ENCODE measurements around the gene HTR6.

DNA sequence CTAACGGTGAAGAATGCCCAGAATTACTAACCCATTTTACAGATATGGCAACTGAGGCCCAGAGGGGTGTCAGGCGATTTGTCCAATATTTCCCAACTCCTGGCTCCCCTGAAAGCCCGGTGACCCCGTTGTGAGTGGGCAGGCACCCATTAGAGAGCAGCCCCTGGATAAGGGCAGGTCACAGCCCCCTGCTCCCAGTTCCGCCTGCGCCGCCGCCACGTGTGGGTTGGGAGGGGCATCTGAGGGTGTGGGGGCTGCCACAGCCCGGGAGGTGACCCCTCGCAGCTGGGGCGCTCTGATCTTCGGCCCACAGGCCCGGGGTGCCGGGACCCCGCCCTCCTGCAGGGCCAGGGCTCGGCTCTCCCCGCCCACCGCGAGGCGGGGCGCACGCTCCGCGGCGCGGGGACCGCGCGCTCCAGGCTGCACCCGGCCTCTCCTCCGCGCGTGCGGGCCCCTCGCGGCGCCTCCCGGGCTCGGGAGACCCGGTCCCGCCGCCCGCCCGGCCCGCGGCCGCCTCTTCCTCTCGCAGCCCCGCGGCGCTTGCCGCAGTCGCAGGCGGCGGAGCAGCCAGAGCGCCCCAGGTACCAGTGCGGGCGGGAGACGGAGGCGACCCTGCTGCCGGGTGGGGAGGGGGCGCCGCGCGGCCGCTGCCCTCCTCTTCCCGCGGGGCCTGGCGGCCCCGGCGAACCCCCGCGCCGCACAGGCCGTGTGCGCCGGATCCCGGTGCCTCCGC, at the start of gene HTR6:
- TF ChIP-seq TAF1 (IDR thresholded peaks at IDR 0.05; ENCODE audit: low read depth) (no peak), CEBPB (IDR thresholded peaks at IDR 0.05) (no peak), FOXM1 (IDR thresholded peaks at IDR 0.05; ENCODE audit: borderline replicate concordance, low read depth) (no peak), NFIC (IDR thresholded peaks at IDR 0.05) (no peak), RAD21 (IDR thresholded peaks at IDR 0.05; ENCODE audit: low read depth) (no peak), EP300 (IDR thresholded peaks at IDR 0.05; ENCODE audit: borderline replicate concordance) (no peak), EGR1 (IDR thresholded peaks at IDR 0.05) (no peak)
- TF ChIP-seq, protein P1, sequence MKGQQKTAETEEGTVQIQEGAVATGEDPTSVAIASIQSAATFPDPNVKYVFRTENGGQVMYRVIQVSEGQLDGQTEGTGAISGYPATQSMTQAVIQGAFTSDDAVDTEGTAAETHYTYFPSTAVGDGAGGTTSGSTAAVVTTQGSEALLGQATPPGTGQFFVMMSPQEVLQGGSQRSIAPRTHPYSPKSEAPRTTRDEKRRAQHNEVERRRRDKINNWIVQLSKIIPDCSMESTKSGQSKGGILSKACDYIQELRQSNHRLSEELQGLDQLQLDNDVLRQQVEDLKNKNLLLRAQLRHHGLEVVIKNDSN (IDR thresholded peaks at IDR 0.05): no peak
- TF ChIP-seq, protein P2, sequence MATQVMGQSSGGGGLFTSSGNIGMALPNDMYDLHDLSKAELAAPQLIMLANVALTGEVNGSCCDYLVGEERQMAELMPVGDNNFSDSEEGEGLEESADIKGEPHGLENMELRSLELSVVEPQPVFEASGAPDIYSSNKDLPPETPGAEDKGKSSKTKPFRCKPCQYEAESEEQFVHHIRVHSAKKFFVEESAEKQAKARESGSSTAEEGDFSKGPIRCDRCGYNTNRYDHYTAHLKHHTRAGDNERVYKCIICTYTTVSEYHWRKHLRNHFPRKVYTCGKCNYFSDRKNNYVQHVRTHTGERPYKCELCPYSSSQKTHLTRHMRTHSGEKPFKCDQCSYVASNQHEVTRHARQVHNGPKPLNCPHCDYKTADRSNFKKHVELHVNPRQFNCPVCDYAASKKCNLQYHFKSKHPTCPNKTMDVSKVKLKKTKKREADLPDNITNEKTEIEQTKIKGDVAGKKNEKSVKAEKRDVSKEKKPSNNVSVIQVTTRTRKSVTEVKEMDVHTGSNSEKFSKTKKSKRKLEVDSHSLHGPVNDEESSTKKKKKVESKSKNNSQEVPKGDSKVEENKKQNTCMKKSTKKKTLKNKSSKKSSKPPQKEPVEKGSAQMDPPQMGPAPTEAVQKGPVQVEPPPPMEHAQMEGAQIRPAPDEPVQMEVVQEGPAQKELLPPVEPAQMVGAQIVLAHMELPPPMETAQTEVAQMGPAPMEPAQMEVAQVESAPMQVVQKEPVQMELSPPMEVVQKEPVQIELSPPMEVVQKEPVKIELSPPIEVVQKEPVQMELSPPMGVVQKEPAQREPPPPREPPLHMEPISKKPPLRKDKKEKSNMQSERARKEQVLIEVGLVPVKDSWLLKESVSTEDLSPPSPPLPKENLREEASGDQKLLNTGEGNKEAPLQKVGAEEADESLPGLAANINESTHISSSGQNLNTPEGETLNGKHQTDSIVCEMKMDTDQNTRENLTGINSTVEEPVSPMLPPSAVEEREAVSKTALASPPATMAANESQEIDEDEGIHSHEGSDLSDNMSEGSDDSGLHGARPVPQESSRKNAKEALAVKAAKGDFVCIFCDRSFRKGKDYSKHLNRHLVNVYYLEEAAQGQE (IDR thresholded peaks at IDR 0.05; ENCODE audit: low read depth): no peak
- TF ChIP-seq, protein P3, sequence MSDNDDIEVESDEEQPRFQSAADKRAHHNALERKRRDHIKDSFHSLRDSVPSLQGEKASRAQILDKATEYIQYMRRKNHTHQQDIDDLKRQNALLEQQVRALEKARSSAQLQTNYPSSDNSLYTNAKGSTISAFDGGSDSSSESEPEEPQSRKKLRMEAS (IDR thresholded peaks at IDR 0.05): no peak
